BJ (cell line): ENCODE measurements around the gene ARL8A. TPM values are rescaled to one million over a fixed set of nuclear protein-coding genes. Genes with fewer than 3 reads are reported as not detected.

Source experiments
- CTCF ChIA-PET: fragments of 350-600 bp; formaldehyde crosslinking; extraction: SDS; loops from one replicate; lab custom pipeline; 2021; ENCODE audit warnings: antibody characterized with exemption, inconsistent platforms; lab: Yijun Ruan, JAX
- POLR2A ChIA-PET: fragments of 300-600 bp; sonication (Branson Sonifier 250); formaldehyde crosslinking; extraction: SDS; loops from one replicate; lab custom pipeline; 2021; ENCODE audit warnings: antibody characterized with exemption; lab: Charles Lee
- DNase-seq: peaks from one replicate; pipeline ENCODE4 v3.0.0-alpha.2; 2011; ENCODE audit warnings: low read depth
- H3K27me3 ChIP-seq: 2 replicates; pipeline ENCODE4 v1.6.0; 2011; ENCODE audit warnings: low read length; ENCODE audit not compliant: control insufficient read depth, insufficient read depth
- H3K36me3 ChIP-seq: 2 replicates; pipeline ENCODE4 v1.5.1; 2011; ENCODE audit warnings: low read length; ENCODE audit not compliant: control insufficient read depth, insufficient read depth
- H3K4me3 ChIP-seq: 2 replicates; pipeline ENCODE4 v1.5.1; 2011; ENCODE audit warnings: low read depth, mild to moderate bottlenecking, control low read depth, low read length
- polyA plus RNA-seq: library from polyadenylated mRNA; depleted of rRNA; stranded (reverse); fragments of >200 nt; gene quantifications from 2 replicates; pipeline ENCODE4 v1.2.3, GENCODE V29; 2011
- TF ChIP-seq, protein P1 (sequence below): IDR thresholded peaks from 2 replicates; pipeline ENCODE4 v1.5.1; 2011; ENCODE audit warnings: low read depth, mild to moderate bottlenecking, control low read depth, inconsistent platforms, low read length, moderate library complexity; ENCODE audit not compliant: insufficient read depth

The ARL8A gene
- polyA plus RNA-seq, 1 experiment, result 76.6 TPM

DNA sequence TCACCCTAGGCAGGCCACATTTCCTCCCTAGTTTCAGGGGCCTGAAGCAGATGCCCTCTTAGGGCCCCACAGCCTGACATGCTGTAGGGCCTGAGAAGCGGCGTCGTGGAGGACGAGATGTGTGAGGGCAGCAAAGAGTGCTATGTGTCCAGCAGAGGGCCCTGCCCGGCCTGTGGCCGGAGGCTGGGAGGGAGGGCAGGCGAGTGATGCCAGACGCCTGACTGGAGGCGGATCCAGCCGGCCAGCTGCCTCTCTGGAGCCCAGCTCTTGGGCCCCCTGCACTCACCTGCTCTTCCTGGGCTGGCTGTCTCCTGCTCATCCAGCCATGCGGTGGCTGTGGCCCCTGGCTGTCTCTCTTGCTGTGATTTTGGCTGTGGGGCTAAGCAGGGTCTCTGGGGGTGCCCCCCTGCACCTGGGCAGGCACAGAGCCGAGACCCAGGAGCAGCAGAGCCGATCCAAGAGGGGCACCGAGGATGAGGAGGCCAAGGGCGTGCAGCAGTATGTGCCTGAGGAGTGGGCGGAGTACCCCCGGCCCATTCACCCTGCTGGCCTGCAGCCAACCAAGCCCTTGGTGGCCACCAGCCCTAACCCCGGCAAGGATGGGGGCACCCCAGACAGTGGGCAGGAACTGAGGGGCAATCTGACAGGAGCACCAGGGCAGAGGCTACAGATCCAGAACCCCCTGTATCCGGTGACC lies 21.8 kb downstream of the ARL8A start, which contains the start of gene GPR37L1:
GPR37L1 (plus strand) TSS at position 279 of the 697 bp plus-strand sequence; CDS start at position 326, 47 bp downstream.
- Histone ChIP-seq H3K27me3 (peaks cover 7% of the 10 kb centered on the region), H3K36me3 (no peaks in the 10 kb centered on the region), H3K4me3 (no peak within 1 kb of the TSS)
- CTCF ChIA-PET, result interaction anchor here (0.6 to 27.8 kb wide), 10 partner anchors 8 to 593 kb away, joined by 3 to 642 read pairs (median 5); partner anchors contain the start of gene ELF3
- no peak for DNase-seq
- POLR2A ChIA-PET, result no interaction called here
- TF ChIP-seq, protein P1, sequence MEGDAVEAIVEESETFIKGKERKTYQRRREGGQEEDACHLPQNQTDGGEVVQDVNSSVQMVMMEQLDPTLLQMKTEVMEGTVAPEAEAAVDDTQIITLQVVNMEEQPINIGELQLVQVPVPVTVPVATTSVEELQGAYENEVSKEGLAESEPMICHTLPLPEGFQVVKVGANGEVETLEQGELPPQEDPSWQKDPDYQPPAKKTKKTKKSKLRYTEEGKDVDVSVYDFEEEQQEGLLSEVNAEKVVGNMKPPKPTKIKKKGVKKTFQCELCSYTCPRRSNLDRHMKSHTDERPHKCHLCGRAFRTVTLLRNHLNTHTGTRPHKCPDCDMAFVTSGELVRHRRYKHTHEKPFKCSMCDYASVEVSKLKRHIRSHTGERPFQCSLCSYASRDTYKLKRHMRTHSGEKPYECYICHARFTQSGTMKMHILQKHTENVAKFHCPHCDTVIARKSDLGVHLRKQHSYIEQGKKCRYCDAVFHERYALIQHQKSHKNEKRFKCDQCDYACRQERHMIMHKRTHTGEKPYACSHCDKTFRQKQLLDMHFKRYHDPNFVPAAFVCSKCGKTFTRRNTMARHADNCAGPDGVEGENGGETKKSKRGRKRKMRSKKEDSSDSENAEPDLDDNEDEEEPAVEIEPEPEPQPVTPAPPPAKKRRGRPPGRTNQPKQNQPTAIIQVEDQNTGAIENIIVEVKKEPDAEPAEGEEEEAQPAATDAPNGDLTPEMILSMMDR, result peak; percentile 65

- CTCF ChIA-PET, result interaction anchor here (0.6 to 27.8 kb wide), 9 partner anchors 9 to 113 kb away, joined by 3 to 642 read pairs (median 4); partner anchors contain the start of gene ELF3
- no peak overlapping the region for H3K4me3 ChIP-seq
- no peaks in the 10 kb centered on the region for H3K36me3 ChIP-seq
- TF ChIP-seq, protein P1, result no peak
- DNase-seq, result no peak
- POLR2A ChIA-PET, result no interaction called here
- peaks cover 7% of the 10 kb centered on the region for H3K27me3 ChIP-seq
Observed at GRCh38 chr1:202121006-202121405, 23.5 kb downstream of the ARL8A start.

DNA sequence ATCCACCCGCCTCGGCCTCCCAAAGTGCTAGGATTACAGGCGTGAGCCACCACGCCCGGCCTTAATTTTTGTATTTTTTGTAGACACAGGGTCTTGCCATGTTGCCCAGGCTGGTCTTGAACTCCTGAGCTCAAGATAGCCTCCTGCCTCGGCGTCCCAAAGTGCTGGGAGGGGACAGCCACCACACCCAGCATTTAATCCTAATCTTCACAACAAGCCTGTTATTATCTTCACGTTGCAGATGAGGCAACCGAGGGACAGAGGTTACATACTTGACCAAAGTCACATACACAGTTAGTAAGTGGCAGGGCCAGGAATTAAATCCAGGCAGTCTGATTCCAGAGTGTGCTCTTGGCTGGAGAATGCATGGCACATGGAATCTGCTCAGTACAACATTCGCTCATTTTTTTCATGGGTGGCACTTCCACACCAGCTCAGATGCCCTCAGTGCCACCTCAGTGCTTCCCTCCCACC lies 26.6 kb downstream of the ARL8A start:
- Histone ChIP-seq H3K36me3 (no peaks in the 10 kb centered on the region), H3K4me3 (no peak overlapping the region), H3K27me3 (peaks cover 4% of the 10 kb centered on the region)
- ChIA-PET POLR2A (no interaction called here), CTCF (interaction anchor here (0.6 to 27.8 kb wide), 13 partner anchors 11 to 269 kb away, joined by 3 to 642 read pairs (median 3); partner anchors contain the start of gene ELF3)
- TF ChIP-seq, protein P1, result no peak
- DNase-seq, result no peak

DNA sequence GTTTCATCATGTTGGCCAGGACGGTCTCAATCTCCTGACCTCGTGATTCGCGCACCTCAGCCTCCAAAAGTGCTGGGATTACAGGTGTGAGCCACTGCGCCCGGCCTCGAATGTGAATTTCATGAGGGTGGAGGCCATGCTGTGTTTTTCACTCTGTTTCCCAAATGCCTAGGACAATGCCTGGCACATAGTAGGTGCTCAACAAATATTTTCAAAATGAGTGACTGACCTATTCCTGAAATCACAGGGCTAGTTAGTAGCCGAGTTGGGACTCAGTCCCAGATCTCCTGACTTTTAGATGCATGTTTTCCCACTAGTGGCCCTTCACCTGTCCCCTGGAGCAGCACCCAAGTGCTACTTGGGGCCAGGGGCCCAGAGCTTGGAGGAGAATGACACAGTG lies 28.2 kb downstream of the ARL8A start:
- CTCF ChIA-PET, result interaction anchor here (4.8 to 27.8 kb wide), 2 partner anchors 9 to 109 kb away, joined by 36 to 642 read pairs; partner anchors contain the start of gene ELF3
- Histone ChIP-seq H3K36me3 (no peaks in the 10 kb centered on the region), H3K4me3 (no peak overlapping the region), H3K27me3 (peaks cover 4% of the 10 kb centered on the region)
- DNase-seq, result no peak
- TF ChIP-seq, protein P1, result no peak
- POLR2A ChIA-PET, result no interaction called here

GRCh38 chr1:202113690-202114300 lies 30.7 kb downstream of the ARL8A start:
- H3K27me3 ChIP-seq, result peaks cover 4% of the 10 kb centered on the region
- no peak for DNase-seq
- ChIA-PET POLR2A (no interaction called here), CTCF (interaction anchor here (1.0 to 27.8 kb wide), 4 partner anchors 9 to 106 kb away, joined by 3 to 642 read pairs (median 10); partner anchors contain the start of genes ELF3 and GPR37L1)
- TF ChIP-seq, protein P1, result no peak
- no peak overlapping the region for H3K4me3 ChIP-seq
- no peaks in the 10 kb centered on the region for H3K36me3 ChIP-seq
